WERI-Rb-1 (cell line): ENCODE measurements around the gene EFR3B.
A peak's percentile ranks its signal among the peaks of the same experiment; 100 is the strongest.

Source experiments
- DNase-seq: peaks from one replicate; pipeline ENCODE4 v3.0.0-alpha.2; 2020
- H3K27ac ChIP-seq: fragments of 250-450 bp; sonication (Bioruptor Pico); 2 replicates; pipeline ENCODE4 v1.5.1; 2020; ENCODE audit warnings: mild to moderate bottlenecking, moderate library complexity
- H3K27me3 ChIP-seq: fragments of 250-450 bp; sonication (Bioruptor Pico); 2 replicates; pipeline ENCODE4 v1.5.1; 2021; ENCODE audit warnings: mild to moderate bottlenecking, low read depth, moderate library complexity; ENCODE audit not compliant: insufficient read depth, severe bottlenecking
- H3K36me3 ChIP-seq: fragments of 250-450 bp; sonication (Bioruptor Pico); 2 replicates; pipeline ENCODE4 v1.5.1; 2020; ENCODE audit warnings: mild to moderate bottlenecking, moderate library complexity
- H3K4me3 ChIP-seq: 2 replicates; pipeline ENCODE4 v1.5.1; 2011; ENCODE audit warnings: low read depth, mild to moderate bottlenecking, control low read depth, low read length
- H3K9me3 ChIP-seq: fragments of 250-450 bp; sonication (Bioruptor Pico); 2 replicates; pipeline ENCODE4 v1.5.1; 2021; ENCODE audit warnings: mild to moderate bottlenecking, moderate library complexity; ENCODE audit not compliant: severe bottlenecking
- CTCF ChIP-seq: IDR thresholded peaks from 2 replicates; pipeline ENCODE4 v1.5.1; 2011; ENCODE audit warnings: low read depth, mild to moderate bottlenecking, control low read depth, inconsistent platforms, low read length

EFR3B gene

DNA sequence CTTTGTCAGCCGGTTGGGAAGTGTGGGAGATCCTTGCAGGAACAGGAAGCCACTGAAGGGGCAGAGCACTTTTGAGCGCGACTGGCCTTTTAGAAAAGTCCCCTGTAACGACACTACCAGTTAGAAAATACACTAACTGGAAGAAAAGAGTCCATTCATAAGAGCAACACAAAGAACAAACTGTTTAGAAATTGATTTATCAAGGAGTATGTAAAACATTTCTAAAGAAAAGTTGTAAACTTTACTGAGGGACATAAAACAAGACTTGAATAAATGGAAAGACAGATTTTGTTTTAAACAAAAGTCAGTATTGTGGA lies 156.3 kb downstream of the EFR3B start:
- no peak for DNase-seq
- H3K36me3 ChIP-seq: no peaks in the 10 kb centered on the region
- H3K4me3 ChIP-seq: no peak overlapping the region
- no peaks in the 10 kb centered on the region for H3K27me3 ChIP-seq
- no peaks in the 10 kb centered on the region for H3K9me3 ChIP-seq
- H3K27ac ChIP-seq: no peak overlapping the region
- TF ChIP-seq CTCF: no peak

GRCh38 chr2:25198576-25198975 lies 156.7 kb downstream of the EFR3B start:
- Histone ChIP-seq H3K27me3 (no peaks in the 10 kb centered on the region), H3K4me3 (no peak overlapping the region), H3K9me3 (no peaks in the 10 kb centered on the region), H3K36me3 (no peaks in the 10 kb centered on the region), H3K27ac (no peak overlapping the region)
- DNase-seq: no peak
- no peak for TF ChIP-seq CTCF

GRCh38 chr2:25201265-25201664 lies 159.4 kb downstream of the EFR3B start:
- no peak overlapping the region for H3K27ac ChIP-seq
- peak; percentile 33; the same call in 1 of the 2 replicates for TF ChIP-seq CTCF
- DNase-seq: peak; percentile 36
- H3K4me3 ChIP-seq: no peak overlapping the region
- no peaks in the 10 kb centered on the region for H3K27me3 ChIP-seq
- no peaks in the 10 kb centered on the region for H3K9me3 ChIP-seq
- H3K36me3 ChIP-seq: no peaks in the 10 kb centered on the region

GRCh38 chr2:25201794-25202193 lies 159.9 kb downstream of the EFR3B start:
- DNase-seq: no peak
- H3K27ac ChIP-seq: no peak overlapping the region
- no peaks in the 10 kb centered on the region for H3K9me3 ChIP-seq
- H3K27me3 ChIP-seq: no peaks in the 10 kb centered on the region
- no peaks in the 10 kb centered on the region for H3K36me3 ChIP-seq
- TF ChIP-seq CTCF: no peak
- no peak overlapping the region for H3K4me3 ChIP-seq

DNA sequence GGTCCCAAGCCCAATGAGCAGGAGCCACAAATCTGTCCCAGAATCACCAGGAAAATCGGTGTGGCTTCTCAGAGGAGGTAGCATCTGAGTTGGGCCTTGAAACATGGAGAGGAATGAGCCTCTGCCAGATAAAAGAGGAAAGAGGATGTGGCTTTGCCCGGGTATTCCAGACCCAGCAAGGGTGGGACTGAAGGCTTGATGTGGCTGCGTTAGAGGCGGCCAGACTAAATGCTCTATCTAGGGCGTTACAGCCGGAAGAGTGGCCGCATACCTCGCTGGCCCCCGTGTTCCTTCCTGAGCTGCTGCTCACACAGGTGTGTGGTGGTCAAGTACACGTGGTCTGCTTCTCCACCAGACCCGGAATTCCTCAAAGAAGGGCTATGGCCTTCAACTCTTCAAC lies 160.4 kb downstream of the EFR3B start:
- no peaks in the 10 kb centered on the region for H3K27me3 ChIP-seq
- H3K36me3 ChIP-seq: no peaks in the 10 kb centered on the region
- H3K4me3 ChIP-seq: no peak overlapping the region
- no peak for TF ChIP-seq CTCF
- H3K27ac ChIP-seq: no peak overlapping the region
- H3K9me3 ChIP-seq: no peaks in the 10 kb centered on the region
- no peak for DNase-seq

DNA sequence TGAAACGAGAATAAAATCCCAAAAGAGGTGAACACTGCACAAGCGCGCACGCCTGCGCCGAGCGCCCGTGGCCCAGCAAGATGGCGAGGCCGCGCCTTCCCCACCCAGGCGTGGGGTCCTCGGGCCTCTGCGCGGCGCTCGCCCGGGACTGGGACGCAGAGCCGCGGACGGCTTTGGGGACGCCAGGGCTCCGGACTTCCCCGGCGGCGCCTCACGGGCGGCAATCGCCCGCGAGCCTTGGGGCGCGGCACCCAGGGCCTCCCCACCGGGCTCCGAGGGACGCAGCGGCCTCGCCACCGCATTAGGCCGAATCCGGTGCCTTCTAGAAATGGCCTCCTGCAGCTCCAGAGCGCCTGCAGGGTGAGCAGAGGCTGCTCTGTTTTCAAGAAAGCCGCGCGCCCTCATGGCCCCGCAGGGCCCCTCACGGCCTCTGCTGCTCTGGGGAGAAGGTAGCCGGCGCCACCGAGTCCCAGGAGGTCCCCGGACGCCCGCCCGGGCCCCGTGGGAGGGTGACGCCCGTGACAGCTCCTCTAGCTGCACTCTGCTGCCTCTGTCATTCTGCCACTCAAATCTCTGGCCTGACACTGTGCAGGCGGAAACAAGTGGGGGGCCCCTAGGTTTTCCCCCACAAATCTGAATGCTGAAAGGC lies 162.4 kb downstream of the EFR3B start:
- DNase-seq: no peak
- Histone ChIP-seq H3K27ac (no peak overlapping the region), H3K27me3 (no peaks in the 10 kb centered on the region), H3K9me3 (no peaks in the 10 kb centered on the region), H3K36me3 (no peaks in the 10 kb centered on the region), H3K4me3 (no peak overlapping the region)
- no peak for TF ChIP-seq CTCF
